Mesodermal cell (in vitro differentiated cells): Measurements from ENCODE around the gene OR1I1.
A peak's percentile ranks its signal among the peaks of the same experiment; 100 is the strongest.

ENCODE experiments used
- H3K27ac ChIP-seq: 2 replicates; pipeline ENCODE4 v1.7.0; 2013; ENCODE audit warnings: mild to moderate bottlenecking, low read depth, low read length, moderate library complexity; ENCODE audit not compliant: severe bottlenecking
- H3K36me3 ChIP-seq: 2 replicates; pipeline ENCODE4 v1.7.1; 2013; ENCODE audit warnings: mild to moderate bottlenecking, low read length, moderate library complexity; ENCODE audit not compliant: control insufficient read depth, insufficient read depth
- H3K4me1 ChIP-seq: one replicate; pipeline ENCODE4 v1.7.1; 2013; ENCODE audit warnings: mild to moderate bottlenecking, low read length; ENCODE audit not compliant: insufficient read depth, control insufficient read depth, poor library complexity, severe bottlenecking
- H3K4me3 ChIP-seq: 2 replicates; pipeline ENCODE4 v1.7.0; 2013; ENCODE audit warnings: low read length, control low read depth, mild to moderate bottlenecking; ENCODE audit not compliant: insufficient read depth, poor library complexity, severe bottlenecking; ENCODE audit errors: extremely low read depth
- H3K9me3 ChIP-seq: 2 replicates; pipeline ENCODE4 v1.7.1; 2013; ENCODE audit warnings: mild to moderate bottlenecking, low read length, moderate library complexity; ENCODE audit not compliant: control insufficient read depth
- WGBS, 2 experiments: methylation state at CpG; one replicate each; pipeline ENCODE4 v1.1.5; 2013; ENCODE audit warnings: missing lambda C conversion rate in 2 of 2; ENCODE audit not compliant: insufficient coverage in 2 of 2; 5-methylcytosine and 5-hydroxymethylcytosine counted together

The OR1I1 gene

GRCh38 chr19:15118248-15118647, 36.2 kb downstream of the OR1I1 start:
- peaks cover 97% of the 10 kb centered on the region for H3K36me3 ChIP-seq
- 88 to 95% methylated on average over 2 of the region's 2 CpGs for WGBS, 2 experiments
- no peaks in the 10 kb centered on the region for H3K4me1 ChIP-seq

GRCh38 chr19:15118789-15119494, 36.9 kb downstream of the OR1I1 start:
- no peak overlapping the region for H3K4me3 ChIP-seq
- peaks cover 90% of the 10 kb centered on the region for H3K36me3 ChIP-seq
- H3K9me3 ChIP-seq, result no peaks in the 10 kb centered on the region
- 97 to 98% methylated on average over 13 to 19 of the region's 20 CpGs for WGBS, 2 experiments
- H3K4me1 ChIP-seq, result peaks cover under 1% of the 10 kb centered on the region
- no peak overlapping the region for H3K27ac ChIP-seq

More at GRCh38 chr19:15118248-15118647, 36.2 kb downstream of the OR1I1 start:
- no peak overlapping the region for H3K4me3 ChIP-seq
- no peak overlapping the region for H3K27ac ChIP-seq
- H3K9me3 ChIP-seq, result no peaks in the 10 kb centered on the region

GRCh38 chr19:15120135-15121026, 38.4 kb downstream of the OR1I1 start:
- Histone ChIP-seq H3K36me3 (peaks cover 76% of the 10 kb centered on the region), H3K4me1 (peaks cover 4% of the 10 kb centered on the region), H3K9me3 (no peaks in the 10 kb centered on the region), H3K4me3 (no peak overlapping the region), H3K27ac (no peak overlapping the region)
- WGBS, 2 experiments, result 97 to 98% methylated on average over 14 of the region's 14 CpGs

- H3K36me3 ChIP-seq, result peaks cover 55% of the 10 kb centered on the region
- H3K4me1 ChIP-seq, result peaks cover 4% of the 10 kb centered on the region
- WGBS, 2 experiments, result 94 to 96% methylated on average over 10 to 16 of the region's 21 CpGs
- H3K9me3 ChIP-seq, result no peaks in the 10 kb centered on the region
- no peak overlapping the region for H3K4me3 ChIP-seq
- no peak overlapping the region for H3K27ac ChIP-seq
Observed at GRCh38 chr19:15122331-15123030, 40.5 kb downstream of the OR1I1 start.

- WGBS, 2 experiments, result 95 to 98% methylated on average over 21 of the region's 22 CpGs
- Histone ChIP-seq H3K4me1 (peaks cover 4% of the 10 kb centered on the region), H3K9me3 (no peaks in the 10 kb centered on the region), H3K4me3 (no peak overlapping the region), H3K27ac (no peak overlapping the region), H3K36me3 (peaks cover 47% of the 10 kb centered on the region)
Observed at GRCh38 chr19:15123031-15123890, 41.2 kb downstream of the OR1I1 start.

- Histone ChIP-seq H3K4me3 (peak overlapping the region; percentile 57), H3K4me1 (peaks cover 4% of the 10 kb centered on the region), H3K27ac (no peak overlapping the region), H3K36me3 (peaks cover 41% of the 10 kb centered on the region), H3K9me3 (no peaks in the 10 kb centered on the region)
- WGBS, 2 experiments, result 93 to 94% methylated on average over 2 to 5 of the region's 5 CpGs
Observed at GRCh38 chr19:15123900-15124299, 41.9 kb downstream of the OR1I1 start.

- H3K4me3 ChIP-seq, result peak overlapping the region; percentile 57
- H3K4me1 ChIP-seq, result peaks cover 4% of the 10 kb centered on the region
- peak overlapping the region; percentile 95 for H3K27ac ChIP-seq
- peaks cover 33% of the 10 kb centered on the region for H3K36me3 ChIP-seq
- WGBS, 2 experiments, result 4 to 5% methylated on average over 22 to 25 of the region's 33 CpGs
- H3K9me3 ChIP-seq, result no peaks in the 10 kb centered on the region
Observed at GRCh38 chr19:15124572-15125231, 42.7 kb downstream of the OR1I1 start.

GRCh38 chr19:15125232-15126067, 43.4 kb downstream of the OR1I1 start:
- H3K27ac ChIP-seq, result peak overlapping the region; percentile 95
- H3K36me3 ChIP-seq, result peaks cover 25% of the 10 kb centered on the region
- H3K4me3 ChIP-seq, result peak overlapping the region; percentile 57
- H3K9me3 ChIP-seq, result no peaks in the 10 kb centered on the region
- peaks cover 4% of the 10 kb centered on the region for H3K4me1 ChIP-seq
- 0% methylated on average over 46 to 53 of the region's 61 CpGs for WGBS, 2 experiments
